Colonic mucosa (tissue), 4 donors: ENCODE results near the gene ITGA2B. TPM values are rescaled to one million over a fixed set of nuclear protein-coding genes. Genes with fewer than 3 reads are reported as not detected.

ENCODE experiments used
- DNase-seq: peaks from one replicate; pipeline ENCODE4 v3.0.0-alpha.2; 2020
- H3K27ac ChIP-seq: fragments of 200-600 bp; one replicate; pipeline ENCODE4 v1.8.0; 2021
- H3K27me3 ChIP-seq: fragments of 200-600 bp; one replicate; pipeline ENCODE4 v1.8.0; 2021
- H3K36me3 ChIP-seq: fragments of 200-600 bp; one replicate; pipeline ENCODE4 v1.8.0; 2021
- H3K4me1 ChIP-seq: fragments of 200-600 bp; one replicate; pipeline ENCODE4 v1.8.0; 2021; ENCODE audit warnings: mild to moderate bottlenecking
- H3K4me3 ChIP-seq: fragments of 200-600 bp; one replicate; pipeline ENCODE4 v1.8.0; 2021
- H3K9ac ChIP-seq, 2 donors: one replicate each; pipeline ENCODE4 v1.7.0; 2013; ENCODE audit warnings: control low read depth in 2 of 2, low read depth in 2 of 2, low read length in 2 of 2
- H3K9me3 ChIP-seq: fragments of 200-600 bp; one replicate; pipeline ENCODE4 v1.8.0; 2021
- intact Hi-C: fragments of 100-400 bp; cut with DNase I; formaldehyde crosslinking; loops from one replicate; pipeline ENCODE4 v1.14.1; 2022
- total RNA-seq, 2 donors: library from RNA; stranded (reverse); fragmentation: NEBNext Ultra II Directional in 1 of 2; extraction: Animal tissue kit (Norgen Biotek cat#: 25700) in 1 of 2; gene quantifications; one replicate each; pipeline ENCODE4 v1.2.1, GENCODE V29; 2021
- TF ChIP-seq, protein P1 (sequence below): fragments of 200-600 bp; IDR thresholded peaks from one replicate; pipeline ENCODE4 v1.8.0; 2022; ENCODE audit warnings: antibody characterized with exemption, mild to moderate bottlenecking
- donor health status: healthy.
- donor health status: DM: no; HTN: no; CAD: no.
- donor health status: DM: no; HTN: no; CAD: no.

ITGA2B gene
- total RNA-seq, 2 donors from 2014 or later, result 0.37 to 0.69 TPM

DNA sequence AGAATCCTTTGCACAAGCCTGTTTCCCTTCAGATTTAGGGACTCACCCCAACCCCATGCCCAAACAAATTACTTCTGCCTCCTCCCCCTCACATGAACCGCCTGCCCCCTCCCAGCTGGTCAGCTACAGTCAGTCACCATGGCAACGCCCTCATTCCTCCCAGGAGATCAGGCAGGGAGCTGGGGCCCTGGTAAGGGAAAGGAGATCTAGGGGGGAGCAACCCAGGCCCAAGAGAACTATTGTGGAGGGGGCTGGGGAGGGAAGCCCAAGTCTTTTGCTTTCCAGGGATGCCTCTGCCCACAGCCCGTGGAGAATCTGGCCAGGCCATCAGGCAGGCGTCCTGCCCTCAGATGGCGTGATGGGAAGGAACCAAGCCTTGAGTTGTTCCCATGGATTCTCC, 28.6 kb downstream of the ITGA2B start:
- TF ChIP-seq, protein P1, sequence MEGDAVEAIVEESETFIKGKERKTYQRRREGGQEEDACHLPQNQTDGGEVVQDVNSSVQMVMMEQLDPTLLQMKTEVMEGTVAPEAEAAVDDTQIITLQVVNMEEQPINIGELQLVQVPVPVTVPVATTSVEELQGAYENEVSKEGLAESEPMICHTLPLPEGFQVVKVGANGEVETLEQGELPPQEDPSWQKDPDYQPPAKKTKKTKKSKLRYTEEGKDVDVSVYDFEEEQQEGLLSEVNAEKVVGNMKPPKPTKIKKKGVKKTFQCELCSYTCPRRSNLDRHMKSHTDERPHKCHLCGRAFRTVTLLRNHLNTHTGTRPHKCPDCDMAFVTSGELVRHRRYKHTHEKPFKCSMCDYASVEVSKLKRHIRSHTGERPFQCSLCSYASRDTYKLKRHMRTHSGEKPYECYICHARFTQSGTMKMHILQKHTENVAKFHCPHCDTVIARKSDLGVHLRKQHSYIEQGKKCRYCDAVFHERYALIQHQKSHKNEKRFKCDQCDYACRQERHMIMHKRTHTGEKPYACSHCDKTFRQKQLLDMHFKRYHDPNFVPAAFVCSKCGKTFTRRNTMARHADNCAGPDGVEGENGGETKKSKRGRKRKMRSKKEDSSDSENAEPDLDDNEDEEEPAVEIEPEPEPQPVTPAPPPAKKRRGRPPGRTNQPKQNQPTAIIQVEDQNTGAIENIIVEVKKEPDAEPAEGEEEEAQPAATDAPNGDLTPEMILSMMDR, result no peak
- no peaks in the 10 kb centered on the region for H3K36me3 ChIP-seq
- peaks cover 12% of the 10 kb centered on the region for H3K27me3 ChIP-seq
- H3K9me3 ChIP-seq, result no peaks in the 10 kb centered on the region
- no peak overlapping the region for H3K4me3 ChIP-seq
- intact Hi-C loops, result no loop called here
- DNase-seq, result no peak
- no peaks in the 10 kb centered on the region for H3K4me1 ChIP-seq
- H3K27ac ChIP-seq, result no peak overlapping the region
- no peak overlapping the region for H3K9ac ChIP-seq

DNA sequence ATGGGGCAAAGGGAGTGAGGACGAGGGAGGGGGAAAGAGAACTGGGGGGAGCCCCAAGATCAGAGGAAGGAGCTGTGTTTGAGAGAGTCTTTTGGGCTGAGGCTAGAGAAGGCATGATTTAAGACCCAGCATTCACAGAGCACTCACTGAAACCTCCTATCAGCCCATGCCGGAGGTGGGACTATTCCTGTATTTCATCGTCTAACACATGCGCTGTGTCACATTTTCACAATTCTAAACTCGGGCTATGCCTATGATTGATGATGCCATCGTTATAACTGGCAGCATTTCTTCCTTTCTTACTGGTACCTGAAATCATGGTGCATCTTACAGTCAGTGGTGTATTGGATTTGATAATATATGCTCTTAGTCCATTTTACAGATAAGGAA, 29.3 kb downstream of the ITGA2B start:
- Histone ChIP-seq H3K4me1 (no peaks in the 10 kb centered on the region), H3K4me3 (no peak overlapping the region), H3K27me3 (peaks cover 12% of the 10 kb centered on the region), H3K9me3 (no peaks in the 10 kb centered on the region), H3K27ac (no peak overlapping the region), H3K9ac (no peak overlapping the region), H3K36me3 (no peaks in the 10 kb centered on the region)
- DNase-seq, result no peak
- intact Hi-C loops, result no loop called here
- TF ChIP-seq, protein P1, result no peak

GRCh38 chr17:44359458-44360143, 29.8 kb downstream of the ITGA2B start:
- no peak overlapping the region for H3K9ac ChIP-seq
- no peak overlapping the region for H3K4me3 ChIP-seq
- no peaks in the 10 kb centered on the region for H3K9me3 ChIP-seq
- peaks cover 12% of the 10 kb centered on the region for H3K27me3 ChIP-seq
- DNase-seq, result no peak
- TF ChIP-seq, protein P1, result no peak
- no peaks in the 10 kb centered on the region for H3K36me3 ChIP-seq
- H3K27ac ChIP-seq, result no peak overlapping the region
- no peaks in the 10 kb centered on the region for H3K4me1 ChIP-seq
- intact Hi-C loops, result no loop called here

DNA sequence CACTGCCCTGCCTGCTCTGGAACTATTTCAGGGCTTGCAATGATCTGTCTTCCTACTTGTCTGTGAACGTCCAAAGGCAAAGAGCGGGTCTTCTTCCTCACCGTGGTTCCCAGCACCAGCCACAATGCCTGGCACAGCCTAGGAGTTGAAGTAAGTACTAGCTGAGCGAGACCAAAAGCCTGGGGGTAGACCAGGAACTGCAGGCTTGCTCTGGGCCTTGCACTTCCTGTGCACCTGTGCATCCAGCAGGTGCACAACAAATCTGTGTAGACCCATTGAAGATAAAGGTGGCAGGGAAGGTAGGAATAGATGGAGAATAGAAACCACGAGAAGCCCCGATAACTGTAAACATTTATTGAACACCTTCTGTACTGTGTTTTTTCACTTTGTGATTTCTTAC, 30.4 kb downstream of the ITGA2B start:
- DNase-seq, result no peak
- Histone ChIP-seq H3K9ac (no peak overlapping the region), H3K27ac (no peak overlapping the region), H3K36me3 (no peaks in the 10 kb centered on the region), H3K9me3 (no peaks in the 10 kb centered on the region), H3K4me1 (no peaks in the 10 kb centered on the region), H3K4me3 (no peak overlapping the region), H3K27me3 (peaks cover 12% of the 10 kb centered on the region)
- intact Hi-C loops, result no loop called here
- TF ChIP-seq, protein P1, result no peak

GRCh38 chr17:44358066-44358465, 31.4 kb downstream of the ITGA2B start:
- no peak overlapping the region for H3K27ac ChIP-seq
- H3K27me3 ChIP-seq, result peaks cover 11% of the 10 kb centered on the region
- no peaks in the 10 kb centered on the region for H3K36me3 ChIP-seq
- intact Hi-C loops, result no loop called here
- no peak overlapping the region for H3K4me3 ChIP-seq
- H3K4me1 ChIP-seq, result no peaks in the 10 kb centered on the region
- TF ChIP-seq, protein P1, result no peak
- no peaks in the 10 kb centered on the region for H3K9me3 ChIP-seq
- no peak overlapping the region for H3K9ac ChIP-seq
- DNase-seq, result no peak
